DND-41 (cell line): Measurements from ENCODE around the gene RAB7A.

ENCODE experiments used
- EZH2 ChIP-seq: IDR thresholded peaks from 3 replicates; pipeline ENCODE4 v1.6.1; 2012; ENCODE audit warnings: borderline replicate concordance, low read depth, mild to moderate bottlenecking, moderate library complexity, low read length, inconsistent platforms; ENCODE audit not compliant: severe bottlenecking
- TF ChIP-seq, protein P1 (sequence below): IDR thresholded peaks from 2 replicates; pipeline ENCODE4 v1.5.1; 2012; ENCODE audit warnings: borderline replicate concordance, low read length, moderate library complexity, mild to moderate bottlenecking; ENCODE audit not compliant: poor library complexity, severe bottlenecking; ENCODE audit errors: extremely low read depth

DNA sequence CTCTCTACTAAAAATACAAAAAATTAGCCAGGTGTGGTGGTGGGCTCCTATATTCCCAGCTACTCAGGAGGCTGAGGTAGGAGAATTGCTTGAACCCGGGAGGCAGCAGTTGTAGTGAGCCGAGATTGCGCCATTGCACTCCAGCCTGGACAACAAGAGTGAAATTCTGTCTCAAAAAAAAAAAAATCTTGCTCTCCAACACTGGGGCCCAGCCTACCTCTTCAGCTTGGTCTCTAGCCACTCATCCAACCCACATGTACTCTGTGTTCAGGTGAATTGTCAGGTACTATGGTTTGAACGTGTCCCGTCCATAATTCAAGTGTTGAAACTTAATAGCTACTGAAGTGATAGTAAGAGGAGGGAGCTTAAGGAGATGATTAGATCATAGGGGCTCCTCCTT is 22.4 kb upstream of the RAB7A start:
- TF ChIP-seq, protein P1, sequence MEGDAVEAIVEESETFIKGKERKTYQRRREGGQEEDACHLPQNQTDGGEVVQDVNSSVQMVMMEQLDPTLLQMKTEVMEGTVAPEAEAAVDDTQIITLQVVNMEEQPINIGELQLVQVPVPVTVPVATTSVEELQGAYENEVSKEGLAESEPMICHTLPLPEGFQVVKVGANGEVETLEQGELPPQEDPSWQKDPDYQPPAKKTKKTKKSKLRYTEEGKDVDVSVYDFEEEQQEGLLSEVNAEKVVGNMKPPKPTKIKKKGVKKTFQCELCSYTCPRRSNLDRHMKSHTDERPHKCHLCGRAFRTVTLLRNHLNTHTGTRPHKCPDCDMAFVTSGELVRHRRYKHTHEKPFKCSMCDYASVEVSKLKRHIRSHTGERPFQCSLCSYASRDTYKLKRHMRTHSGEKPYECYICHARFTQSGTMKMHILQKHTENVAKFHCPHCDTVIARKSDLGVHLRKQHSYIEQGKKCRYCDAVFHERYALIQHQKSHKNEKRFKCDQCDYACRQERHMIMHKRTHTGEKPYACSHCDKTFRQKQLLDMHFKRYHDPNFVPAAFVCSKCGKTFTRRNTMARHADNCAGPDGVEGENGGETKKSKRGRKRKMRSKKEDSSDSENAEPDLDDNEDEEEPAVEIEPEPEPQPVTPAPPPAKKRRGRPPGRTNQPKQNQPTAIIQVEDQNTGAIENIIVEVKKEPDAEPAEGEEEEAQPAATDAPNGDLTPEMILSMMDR = no peak
- no peak for TF ChIP-seq EZH2
